GM12873 (cell line): ENCODE results near the gene LTB4R.

Experiments
- CTCF ChIP-seq: IDR thresholded peaks from 2 replicates; pipeline ENCODE4 v1.5.1; 2012; ENCODE audit warnings: low read depth, mild to moderate bottlenecking, moderate library complexity, low read length, control low read depth; ENCODE audit not compliant: insufficient read depth; ENCODE audit errors: missing control alignments

LTB4R gene

GRCh38 chr14:24366413-24366720, 55.1 kb downstream of the LTB4R start:
- no peak for TF ChIP-seq CTCF

GRCh38 chr14:24366721-24367513, 55.6 kb downstream of the LTB4R start:
- no peak for TF ChIP-seq CTCF
